K562 (cell line): Measurements from ENCODE around the gene PAFAH1B2. TPM values are rescaled to one million over a fixed set of nuclear protein-coding genes. Genes with fewer than 3 reads are reported as not detected.

Experiments used
- CTBP1 ChIP-seq: fragments of 450-650 bp; IDR thresholded peaks from 2 replicates; pipeline ENCODE4 v1.6.1; 2016; ENCODE audit warnings: borderline replicate concordance
- FOXA3 ChIP-seq, 2 experiments: fragments of 450-650 bp in 1 of 2; sonication (generic) in 1 of 2; formaldehyde crosslinking; IDR thresholded peaks in 1 of 2; conservative IDR thresholded peaks in 1 of 2; 2 replicates each; pipeline versions ENCODE4 v1.4.0 to v1.8.0; 2020 to 2022; ENCODE audit warnings: mild to moderate bottlenecking in 2 of 2, missing genetic modification reagents in 1 of 2
- FOXP1 ChIP-seq: sonication (generic); formaldehyde crosslinking; IDR thresholded peaks from 2 replicates; pipeline ENCODE4 v1.8.0; 2022; ENCODE audit warnings: mild to moderate bottlenecking, missing genetic modification reagents
- HMG20B ChIP-seq: fragments of 250-450 bp; sonication (Bioruptor Pico); IDR thresholded peaks from 2 replicates; pipeline ENCODE4 v1.5.0; 2021; ENCODE audit warnings: mild to moderate bottlenecking
- KAT8 ChIP-seq: fragments of 450-650 bp; IDR thresholded peaks from 2 replicates; pipeline ENCODE4 v1.6.1; 2016; ENCODE audit warnings: low read depth, mild to moderate bottlenecking
- MYBL2 ChIP-seq, 2 experiments: fragments of 450-650 bp in 1 of 2; sonication (generic) in 1 of 2; formaldehyde crosslinking in 1 of 2; IDR thresholded peaks; 2 replicates each; pipeline versions ENCODE4 v1.6.1 to v1.8.1; 2017 to 2022; ENCODE audit warnings: borderline replicate concordance in 1 of 2, inconsistent platforms in 1 of 2, low read depth in 1 of 2, mild to moderate bottlenecking in 1 of 2, missing genetic modification reagents in 1 of 2, moderate library complexity in 1 of 2
- NEUROD1 ChIP-seq: fragments of 150-350 bp; IDR thresholded peaks from 2 replicates; pipeline ENCODE4 v1.6.1; 2014; ENCODE audit warnings: borderline replicate concordance, low read length, low read depth; ENCODE audit not compliant: partially characterized antibody
- POLR2AphosphoS5 ChIP-seq: IDR thresholded peaks from 2 replicates; pipeline ENCODE4 v1.6.1; 2011; ENCODE audit warnings: mild to moderate bottlenecking, low read depth, low read length, moderate library complexity; ENCODE audit not compliant: control insufficient read depth, insufficient read depth
- POLR3G ChIP-seq: IDR thresholded peaks from 2 replicates; pipeline ENCODE4 v1.6.1; 2011; ENCODE audit not compliant: insufficient read length, insufficient replicate concordance; ENCODE audit errors: extremely low read depth
- RAD21 ChIP-seq, 2 experiments: fragments of 250-450 bp in 1 of 2; fragments of 450-650 bp in 1 of 2; sonication (Bioruptor Pico) in 1 of 2; formaldehyde crosslinking in 1 of 2; IDR thresholded peaks in 1 of 2; conservative IDR thresholded peaks in 1 of 2; 2 replicates each; pipeline versions ENCODE4 v1.4.0 to v1.8.0; 2020 to 2022; ENCODE audit warnings: mild to moderate bottlenecking in 2 of 2, moderate library complexity in 1 of 2
- RAD51 ChIP-seq: fragments of 450-650 bp; IDR thresholded peaks from 2 replicates; pipeline ENCODE4 v1.7.1; 2016; ENCODE audit warnings: low read depth, mild to moderate bottlenecking, borderline replicate concordance
- RBFOX2 ChIP-seq: fragments of 200-400 bp; formaldehyde crosslinking; IDR thresholded peaks from 2 replicates; pipeline ENCODE4 v1.6.1; 2017; ENCODE audit warnings: low read depth, mild to moderate bottlenecking, low read length, moderate library complexity
- TCF3 ChIP-seq: sonication (generic); formaldehyde crosslinking; IDR thresholded peaks from 2 replicates; pipeline ENCODE4 v1.4.0; 2020; ENCODE audit warnings: mild to moderate bottlenecking, missing genetic modification reagents
- U2AF1 ChIP-seq: fragments of 200-400 bp; formaldehyde crosslinking; optimal IDR thresholded peaks from 2 replicates; pipeline ENCODE3; 2017; ENCODE audit warnings: mild to moderate bottlenecking, low read depth, low read length, moderate library complexity
- VEZF1 ChIP-seq: fragments of 200-800 bp; sonication (Bioruptor generic); IDR thresholded peaks from 2 replicates; pipeline ENCODE4 v1.6.1; 2017; ENCODE audit warnings: missing genetic modification characterization, missing compliant biosample characterization
- ZBTB40 ChIP-seq, 2 experiments: fragments of 450-650 bp in 1 of 2; sonication (generic) in 1 of 2; formaldehyde crosslinking in 1 of 2; IDR thresholded peaks; 2 replicates each; pipeline versions ENCODE4 v1.7.1 to v1.9.0; 2016 to 2022; ENCODE audit warnings: inconsistent platforms in 1 of 2, mild to moderate bottlenecking in 1 of 2, missing genetic modification reagents in 1 of 2
- ZNF3 ChIP-seq: fragments of 250-450 bp; sonication (Bioruptor Pico); IDR thresholded peaks from 2 replicates; pipeline ENCODE4 v1.5.0; 2021; ENCODE audit warnings: mild to moderate bottlenecking, moderate library complexity
- ZSCAN32 ChIP-seq: fragments of 450-650 bp; formaldehyde crosslinking; IDR thresholded peaks from 2 replicates; pipeline ENCODE4 v1.4.0; 2020; ENCODE audit warnings: mild to moderate bottlenecking, moderate library complexity
- polyA plus RNA-seq, 8 experiments: library from polyadenylated mRNA; depleted of rRNA in 4 of 8; stranded (reverse) in 5 of 8; unstranded in 3 of 8; fragments of >200 nt; fragmentation: Nextera tagmentation in 2 of 8; fragmentation: Illumina TruSeq in 1 of 8; extraction: Ambion mirVana in 2 of 8; extraction: Trizol in 1 of 8; gene quantifications; 2 replicates each; pipeline versions ENCODE4 v1.2.1 to v1.2.3, GENCODE V29; 2011 to 2014; ENCODE audit warnings: inconsistent platforms in 1 of 8, missing spikeins in 1 of 8
- total RNA-seq, 7 experiments: library from RNA; depleted of rRNA in 6 of 7; stranded (reverse); fragments of >200 nt in 6 of 7; fragmentation: Illumina TruSeq in 2 of 7; extraction: Trizol in 2 of 7; gene quantifications; 2 replicates each; pipeline versions ENCODE4 v1.2.1 to v1.2.3, GENCODE V29; 2011 to 2021; ENCODE audit warnings: low replicate concordance in 1 of 7

PAFAH1B2 gene
- total and polyA plus RNA-seq, 9 of the 15 experiments (the other 6 are each of a cell fraction or from before 2014, with no cell fraction given), result 27.8 to 94.7 (median 64.9) TPM

- TF ChIP-seq ZBTB40 (IDR thresholded peaks at IDR 0.05) (no peak), ZBTB40 (CRISPR knock-in tag; IDR thresholded peaks at IDR 0.05) (no peak), NEUROD1 (no peak), ZNF3 (CRISPR knock-in tag) (no peak), KAT8 (no peak), HMG20B (CRISPR knock-in tag) (no peak), RBFOX2 (no peak), RAD51 (no peak), TCF3 (CRISPR knock-in tag) (peak; percentile 93), FOXP1 (no peak), POLR3G (no peak), POLR2AphosphoS5 (peak; percentile 54), VEZF1 (no peak), U2AF1 (no peak), FOXA3 (CRISPR knock-in tag; conservative IDR thresholded peaks at IDR 0.05 in 1 of 2, IDR thresholded peaks at IDR 0.05 in 1 of 2) (no peak), CTBP1 (no peak), MYBL2 (IDR thresholded peaks at IDR 0.05; ENCODE audit: low read depth) (no peak), MYBL2 (CRISPR knock-in tag; IDR thresholded peaks at IDR 0.05; ENCODE audit: borderline replicate concordance) (no peak), RAD21 (CRISPR knock-in tag; conservative IDR thresholded peaks at IDR 0.05 in 1 of 2, IDR thresholded peaks at IDR 0.05 in 1 of 2) (no peak), ZSCAN32 (CRISPR knock-in tag) (no peak)
These were observed 16.7 kb downstream of the PAFAH1B2 start (continued) for GRCh38 chr11:117160826-117161225.
